Neural progenitor cell (in vitro differentiated cells): ENCODE measurements around the gene GOLGB1. TPM values are rescaled to one million over a fixed set of nuclear protein-coding genes. Genes with fewer than 3 reads are reported as not detected.

Experiments used
- DNase-seq: peaks from one replicate; pipeline ENCODE4 v3.0.0-alpha.2; 2016; ENCODE audit warnings: low spot score
- H2AFZ ChIP-seq: fragments of 200-600 bp; sonication (generic); replicated peaks from 2 replicates; pipeline ENCODE4 v1.6.1; 2016; ENCODE audit warnings: antibody characterized with exemption
- H3F3A ChIP-seq: fragments of 200-600 bp; sonication (generic); 2 replicates; pipeline ENCODE4 v1.6.1; 2016; ENCODE audit warnings: antibody characterized with exemption, low read depth
- H3K27ac ChIP-seq: fragments of 200-600 bp; sonication (generic); 2 replicates; pipeline ENCODE4 v1.5.1; 2016; ENCODE audit warnings: mild to moderate bottlenecking
- H3K27me3 ChIP-seq: fragments of 200-600 bp; sonication (generic); 2 replicates; pipeline ENCODE4 v1.6.1; 2016; ENCODE audit warnings: mild to moderate bottlenecking, moderate library complexity
- H3K36me3 ChIP-seq: fragments of 200-600 bp; sonication (generic); 2 replicates; pipeline ENCODE4 v1.5.1; 2016
- H3K4me1 ChIP-seq: fragments of 200-600 bp; sonication (generic); 2 replicates; pipeline ENCODE4 v1.6.1; 2016; ENCODE audit warnings: mixed run types
- H3K4me2 ChIP-seq: fragments of 200-600 bp; sonication (generic); 2 replicates; pipeline ENCODE4 v1.6.1; 2016
- H3K4me3 ChIP-seq: fragments of 200-600 bp; sonication (generic); 2 replicates; pipeline ENCODE4 v1.5.1; 2016
- H3K79me2 ChIP-seq: fragments of 200-600 bp; sonication (generic); 2 replicates; pipeline ENCODE4 v1.6.1; 2016; ENCODE audit warnings: low read depth
- H3K9ac ChIP-seq: fragments of 200-600 bp; sonication (generic); 2 replicates; pipeline ENCODE4 v1.6.1; 2016
- H3K9me3 ChIP-seq: fragments of 200-600 bp; sonication (generic); 2 replicates; pipeline ENCODE4 v1.5.1; 2016; ENCODE audit warnings: low read depth
- H4K20me1 ChIP-seq: fragments of 200-600 bp; sonication (generic); 2 replicates; pipeline ENCODE4 v1.6.1; 2016; ENCODE audit warnings: low read depth
- H3K27ac Mint-ChIP-seq: 3 replicates; pipeline ENCODE4 v1.8.0; 2021; ENCODE audit warnings: mixed read lengths
- H3K27me3 Mint-ChIP-seq: 2 replicates; pipeline ENCODE4 v1.8.0; 2022; ENCODE audit warnings: low read depth, mild to moderate bottlenecking, inconsistent platforms, moderate library complexity, mixed read lengths; ENCODE audit not compliant: insufficient read depth
- H3K36me3 Mint-ChIP-seq: 3 replicates; pipeline ENCODE4 v1.8.0; 2021; ENCODE audit warnings: mixed read lengths
- H3K4me1 Mint-ChIP-seq: 3 replicates; pipeline ENCODE4 v1.8.0; 2021; ENCODE audit warnings: mixed read lengths
- H3K4me3 Mint-ChIP-seq: 3 replicates; pipeline ENCODE4 v1.8.0; 2021; ENCODE audit warnings: mild to moderate bottlenecking, moderate library complexity, mixed read lengths
- H3K9me3 Mint-ChIP-seq: 3 replicates; pipeline ENCODE4 v1.8.0; 2020; ENCODE audit warnings: mixed read lengths
- EZH2 ChIP-seq: fragments of 200-600 bp; sonication (generic); IDR thresholded peaks from 2 replicates; pipeline ENCODE4 v1.6.1; 2017; ENCODE audit warnings: antibody characterized with exemption, mild to moderate bottlenecking, moderate library complexity
- EZH2phosphoT487 ChIP-seq: fragments of 200-600 bp; sonication (generic); IDR thresholded peaks from 2 replicates; pipeline ENCODE4 v1.6.1; 2017; ENCODE audit warnings: antibody characterized with exemption
- total RNA-seq: library from RNA; depleted of rRNA; stranded (reverse); fragments of >200 nt; gene quantifications from 2 replicates; pipeline ENCODE4 v1.2.3, GENCODE V29; 2015; ENCODE audit warnings: low replicate concordance
- TF ChIP-seq, protein P1 (sequence below): fragments of 200-600 bp; sonication (generic); IDR thresholded peaks from 2 replicates; pipeline ENCODE4 v1.5.1; 2017; ENCODE audit warnings: antibody characterized with exemption, mild to moderate bottlenecking

GOLGB1 gene
- total RNA-seq, 1 donor from 2014 or later, result 52.5 TPM

DNA sequence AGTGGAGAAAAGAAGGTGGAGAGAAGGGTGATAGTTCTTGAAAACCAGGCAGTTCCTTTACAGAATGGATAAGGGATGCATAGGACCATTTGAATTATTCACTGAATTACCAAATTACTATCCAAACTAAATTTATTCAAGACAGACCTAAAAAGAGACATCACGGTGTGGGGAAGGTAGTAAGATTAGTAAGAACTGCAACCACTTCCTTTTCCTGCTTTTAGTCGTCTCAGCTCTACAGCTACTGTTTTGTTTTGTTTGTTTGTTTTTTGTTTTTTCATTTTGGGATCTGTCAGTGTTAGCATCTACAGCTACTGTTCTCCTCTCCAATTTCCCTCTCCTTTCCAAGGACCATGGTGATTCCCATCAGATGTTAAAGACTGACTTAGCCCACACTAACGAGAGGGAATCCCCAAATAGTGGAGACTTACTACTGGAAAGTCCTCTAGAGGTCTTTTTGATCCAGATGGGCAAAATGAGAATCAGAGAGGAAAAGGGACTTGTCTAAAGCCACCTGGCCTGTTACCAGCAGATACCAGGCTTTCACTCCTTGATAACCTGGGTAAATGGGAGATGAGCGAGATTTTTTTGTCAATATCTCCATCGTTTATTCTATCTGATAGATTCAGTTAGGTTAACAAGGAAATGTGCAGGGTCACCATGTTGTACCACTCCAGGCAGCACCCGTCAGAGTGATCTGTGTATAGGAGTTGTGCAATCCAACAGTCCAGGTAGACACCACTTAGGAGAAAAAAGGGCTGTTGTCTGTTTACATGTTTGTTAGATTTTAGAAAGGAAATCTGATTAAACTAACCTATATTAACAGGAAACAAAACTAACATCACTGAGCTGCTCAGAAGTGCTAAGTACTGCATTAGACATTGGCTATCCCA is 94.8 kb downstream of the GOLGB1 start:
- Histone ChIP-seq H2AFZ (no peak overlapping the region), H3K79me2 (no peaks in the 10 kb centered on the region), H3K9me3 (no peaks in the 10 kb centered on the region), H3K36me3 (no peaks in the 10 kb centered on the region), H3K4me2 (no peak overlapping the region), H3K4me3 (no peak overlapping the region), H3K27me3 (no peaks in the 10 kb centered on the region), H3K4me1 (no peaks in the 10 kb centered on the region), H3F3A (no peaks in the 10 kb centered on the region), H3K27ac (no peak overlapping the region), H3K9ac (no peak overlapping the region), H4K20me1 (no peaks in the 10 kb centered on the region)
- no peak for DNase-seq
- Mint-ChIP-seq H3K36me3 (no peaks in the 10 kb centered on the region), H3K4me3 (no peak overlapping the region), H3K4me1 (no peaks in the 10 kb centered on the region), H3K27ac (no peak overlapping the region), H3K9me3 (no peaks in the 10 kb centered on the region), H3K27me3 (peaks cover 2% of the 10 kb centered on the region)
- TF ChIP-seq, protein P1, sequence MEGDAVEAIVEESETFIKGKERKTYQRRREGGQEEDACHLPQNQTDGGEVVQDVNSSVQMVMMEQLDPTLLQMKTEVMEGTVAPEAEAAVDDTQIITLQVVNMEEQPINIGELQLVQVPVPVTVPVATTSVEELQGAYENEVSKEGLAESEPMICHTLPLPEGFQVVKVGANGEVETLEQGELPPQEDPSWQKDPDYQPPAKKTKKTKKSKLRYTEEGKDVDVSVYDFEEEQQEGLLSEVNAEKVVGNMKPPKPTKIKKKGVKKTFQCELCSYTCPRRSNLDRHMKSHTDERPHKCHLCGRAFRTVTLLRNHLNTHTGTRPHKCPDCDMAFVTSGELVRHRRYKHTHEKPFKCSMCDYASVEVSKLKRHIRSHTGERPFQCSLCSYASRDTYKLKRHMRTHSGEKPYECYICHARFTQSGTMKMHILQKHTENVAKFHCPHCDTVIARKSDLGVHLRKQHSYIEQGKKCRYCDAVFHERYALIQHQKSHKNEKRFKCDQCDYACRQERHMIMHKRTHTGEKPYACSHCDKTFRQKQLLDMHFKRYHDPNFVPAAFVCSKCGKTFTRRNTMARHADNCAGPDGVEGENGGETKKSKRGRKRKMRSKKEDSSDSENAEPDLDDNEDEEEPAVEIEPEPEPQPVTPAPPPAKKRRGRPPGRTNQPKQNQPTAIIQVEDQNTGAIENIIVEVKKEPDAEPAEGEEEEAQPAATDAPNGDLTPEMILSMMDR, result no peak
- no peak for TF ChIP-seq EZH2
- no peak for TF ChIP-seq EZH2phosphoT487

DNA sequence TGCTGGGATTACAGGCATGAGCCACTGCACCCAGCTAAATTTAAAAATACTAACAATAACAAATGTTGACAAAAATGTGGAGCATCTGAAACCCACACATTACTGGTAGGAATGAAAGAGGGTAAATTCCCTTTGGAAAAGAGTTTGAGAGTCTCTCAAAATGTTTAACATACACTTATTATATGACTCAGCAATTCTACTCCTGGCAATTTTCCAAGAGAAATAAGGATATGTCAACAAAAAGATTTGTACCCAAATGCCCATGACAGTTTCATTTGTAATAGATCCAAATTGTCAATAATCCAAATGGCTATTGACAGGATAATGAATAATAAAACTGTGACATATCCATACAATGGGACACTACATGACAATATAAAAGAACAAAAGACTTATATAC is 97.9 kb downstream of the GOLGB1 start:
- no peak overlapping the region for H3K4me2 ChIP-seq
- H3K9ac ChIP-seq, result no peak overlapping the region
- Mint-ChIP-seq H3K4me3 (no peak overlapping the region), H3K27me3 (no peaks in the 10 kb centered on the region), H3K9me3 (no peaks in the 10 kb centered on the region), H3K4me1 (no peaks in the 10 kb centered on the region), H3K27ac (no peak overlapping the region), H3K36me3 (no peaks in the 10 kb centered on the region)
- H3K9me3 ChIP-seq, result no peaks in the 10 kb centered on the region
- TF ChIP-seq, protein P1, result no peak
- TF ChIP-seq EZH2phosphoT487 (no peak), EZH2 (no peak)
- H3K27ac ChIP-seq, result no peak overlapping the region
- H3K4me1 ChIP-seq, result no peaks in the 10 kb centered on the region
- no peak overlapping the region for H3K4me3 ChIP-seq
- H2AFZ ChIP-seq, result no peak overlapping the region
- H3K79me2 ChIP-seq, result no peaks in the 10 kb centered on the region
- H3F3A ChIP-seq, result no peaks in the 10 kb centered on the region
- no peak for DNase-seq
- H3K27me3 ChIP-seq, result no peaks in the 10 kb centered on the region
- H3K36me3 ChIP-seq, result no peaks in the 10 kb centered on the region
- no peaks in the 10 kb centered on the region for H4K20me1 ChIP-seq

DNA sequence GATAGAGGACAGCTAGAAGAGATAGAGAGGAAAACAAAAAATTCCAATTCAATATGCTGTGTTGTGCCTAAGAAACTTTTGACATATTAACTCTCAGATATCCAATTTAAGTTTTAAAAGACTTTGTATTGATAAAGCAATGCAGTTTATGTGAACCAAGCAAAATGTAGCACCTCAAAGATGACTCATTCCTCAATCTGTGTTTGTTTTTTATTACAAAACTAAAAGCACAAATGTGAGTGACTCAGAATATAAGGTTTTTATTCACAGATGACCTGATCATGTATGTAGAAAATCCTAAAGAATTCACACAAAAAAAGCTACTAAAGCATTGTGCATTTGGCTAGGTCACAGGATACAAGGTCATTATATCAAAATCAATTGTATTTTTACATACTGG is 99.9 kb downstream of the GOLGB1 start:
- Mint-ChIP-seq H3K9me3 (no peaks in the 10 kb centered on the region), H3K4me3 (no peak overlapping the region), H3K4me1 (no peaks in the 10 kb centered on the region), H3K36me3 (no peaks in the 10 kb centered on the region), H3K27ac (no peak overlapping the region), H3K27me3 (no peaks in the 10 kb centered on the region)
- Histone ChIP-seq H3K4me1 (no peaks in the 10 kb centered on the region), H3K9ac (no peak overlapping the region), H3K36me3 (no peaks in the 10 kb centered on the region), H3K9me3 (no peaks in the 10 kb centered on the region), H4K20me1 (no peaks in the 10 kb centered on the region), H3K4me3 (no peak overlapping the region), H3K4me2 (no peak overlapping the region), H3F3A (no peaks in the 10 kb centered on the region), H2AFZ (no peak overlapping the region), H3K27ac (no peak overlapping the region), H3K79me2 (no peaks in the 10 kb centered on the region), H3K27me3 (no peaks in the 10 kb centered on the region)
- no peak for TF ChIP-seq EZH2
- no peak for TF ChIP-seq EZH2phosphoT487
- TF ChIP-seq, protein P1, result no peak
- no peak for DNase-seq
